Measurements from ENCODE around the gene NUDT4. TPM values are rescaled to one million over a fixed set of nuclear protein-coding genes. Genes with fewer than 3 reads are reported as not detected.
"Not testable (repeated sequence)": the region's sequence is repeated elsewhere in the genome, so short reads cannot be mapped to it uniquely, and the experiment has no call there.

NUDT4 gene
- total RNA-seq, 1 experiment from 2014 or later, result 45.0 TPM

- DNase-seq (ENCODE audit: low read depth), result not testable (repeated sequence)
These were observed 21.6 kb downstream of the NUDT4 start for GRCh38 chr12:93399183-93399863.

- no peak for DNase-seq (ENCODE audit: low read depth)
These were observed 24.9 kb downstream of the NUDT4 start for GRCh38 chr12:93402333-93403311.

GRCh38 chr12:93403988-93404803 is 26.5 kb downstream of the NUDT4 start:
- no peak for DNase-seq (ENCODE audit: low read depth)

- DNase-seq (ENCODE audit: low read depth), result no peak
These were observed 27.5 kb downstream of the NUDT4 start for GRCh38 chr12:93404961-93405849.

GRCh38 chr12:93407054-93407962 is 29.6 kb downstream of the NUDT4 start:
- no peak for DNase-seq (ENCODE audit: low read depth)

- no peak for DNase-seq (ENCODE audit: low read depth)
These were observed 30.2 kb downstream of the NUDT4 start for GRCh38 chr12:93407963-93408283.

- DNase-seq (ENCODE audit: low read depth), result no peak
These were observed 31.1 kb downstream of the NUDT4 start for GRCh38 chr12:93408813-93409212.

- DNase-seq (ENCODE audit: low read depth), result not testable (repeated sequence)
These were observed 31.8 kb downstream of the NUDT4 start for GRCh38 chr12:93409343-93410187.

GRCh38 chr12:93411060-93411459 is 33.3 kb downstream of the NUDT4 start:
- DNase-seq (ENCODE audit: low read depth), result not testable (repeated sequence)

GRCh38 chr12:93412396-93412795 is 34.7 kb downstream of the NUDT4 start:
- not testable (repeated sequence) for DNase-seq (ENCODE audit: low read depth)

- DNase-seq (ENCODE audit: low read depth), result no peak
These were observed 35.3 kb downstream of the NUDT4 start for GRCh38 chr12:93413064-93413463.

- DNase-seq (ENCODE audit: low read depth), result no peak
These were observed 38.2 kb downstream of the NUDT4 start for GRCh38 chr12:93415723-93416464.

GRCh38 chr12:93417967-93418480 is 40.3 kb downstream of the NUDT4 start:
- no peak for DNase-seq (ENCODE audit: low read depth)

- DNase-seq (ENCODE audit: low read depth), result no peak
These were observed 41.8 kb downstream of the NUDT4 start for GRCh38 chr12:93419388-93420034.

- no peak for DNase-seq (ENCODE audit: low read depth)
These were observed 44.3 kb downstream of the NUDT4 start for GRCh38 chr12:93422050-93422449.

GRCh38 chr12:93425736-93426411 is 48.1 kb downstream of the NUDT4 start:
- DNase-seq (ENCODE audit: low read depth), result no peak

GRCh38 chr12:93426412-93426805 is 48.7 kb downstream of the NUDT4 start:
- DNase-seq (ENCODE audit: low read depth), result no peak

Data from Daoy (cell line).